WTC11 (cell line): Measurements from ENCODE around the gene SMARCD3.

Experiments used
- CBFB ChIP-seq: sonication (generic); formaldehyde crosslinking; IDR thresholded peaks from 2 replicates; pipeline ENCODE4 v1.8.1; 2022; ENCODE audit warnings: mild to moderate bottlenecking, low read depth, missing genetic modification reagents
- ETV6 ChIP-seq: sonication (generic); formaldehyde crosslinking; IDR thresholded peaks from 2 replicates; pipeline ENCODE4 v1.8.1; 2022; ENCODE audit warnings: mild to moderate bottlenecking, missing genetic modification reagents
- HMGXB4 ChIP-seq: sonication (generic); formaldehyde crosslinking; IDR thresholded peaks from 2 replicates; pipeline ENCODE4 v1.8.1; 2023; ENCODE audit warnings: mild to moderate bottlenecking, moderate library complexity, missing genetic modification reagents
- IRF2 ChIP-seq: sonication (generic); formaldehyde crosslinking; IDR thresholded peaks from 2 replicates; pipeline ENCODE4 v1.8.0; 2022; ENCODE audit warnings: low read depth, missing genetic modification reagents, borderline replicate concordance
- NR2C2 ChIP-seq: sonication (generic); formaldehyde crosslinking; IDR thresholded peaks from 2 replicates; pipeline ENCODE4 v1.8.0; 2022; ENCODE audit warnings: mild to moderate bottlenecking, missing genetic modification reagents
- NR3C1 ChIP-seq: sonication (generic); formaldehyde crosslinking; conservative IDR thresholded peaks from 2 replicates; pipeline ENCODE4 v1.8.1; 2023; ENCODE audit warnings: low read depth, mild to moderate bottlenecking, missing genetic modification reagents
- RORB ChIP-seq: fragments of 250-450 bp; sonication (Bioruptor Pico); IDR thresholded peaks from 2 replicates; pipeline ENCODE4 v1.9.0; 2021; ENCODE audit warnings: mild to moderate bottlenecking
- TF ChIP-seq, protein P1 (sequence below): fragments of 200-600 bp; IDR thresholded peaks from 2 replicates; pipeline ENCODE4 v1.8.0; 2022; ENCODE audit warnings: antibody characterized with exemption
- TF ChIP-seq, protein P2 (sequence below): sonication (generic); formaldehyde crosslinking; conservative IDR thresholded peaks from 2 replicates; pipeline ENCODE4 v1.8.1; 2022; ENCODE audit warnings: mild to moderate bottlenecking, missing genetic modification reagents
- TF ChIP-seq, protein P3 (sequence below): sonication (generic); formaldehyde crosslinking; IDR thresholded peaks from 2 replicates; pipeline ENCODE4 v1.8.1; 2023; ENCODE audit warnings: mild to moderate bottlenecking, missing genetic modification reagents, moderate library complexity
- TF ChIP-seq, protein P4 (sequence below): sonication (generic); formaldehyde crosslinking; IDR thresholded peaks from 2 replicates; pipeline ENCODE4 v1.8.1; 2023; ENCODE audit warnings: mild to moderate bottlenecking, missing genetic modification reagents
- TF ChIP-seq, protein P5 (sequence below): sonication (generic); formaldehyde crosslinking; IDR thresholded peaks from 2 replicates; pipeline ENCODE4 v1.8.0; 2022; ENCODE audit warnings: mild to moderate bottlenecking, missing genetic modification reagents

GRCh38 chr7:151210087-151210854, 38.2 kb downstream of the SMARCD3 start, which contains the start of gene H2BK1:
- TF ChIP-seq, protein P1, sequence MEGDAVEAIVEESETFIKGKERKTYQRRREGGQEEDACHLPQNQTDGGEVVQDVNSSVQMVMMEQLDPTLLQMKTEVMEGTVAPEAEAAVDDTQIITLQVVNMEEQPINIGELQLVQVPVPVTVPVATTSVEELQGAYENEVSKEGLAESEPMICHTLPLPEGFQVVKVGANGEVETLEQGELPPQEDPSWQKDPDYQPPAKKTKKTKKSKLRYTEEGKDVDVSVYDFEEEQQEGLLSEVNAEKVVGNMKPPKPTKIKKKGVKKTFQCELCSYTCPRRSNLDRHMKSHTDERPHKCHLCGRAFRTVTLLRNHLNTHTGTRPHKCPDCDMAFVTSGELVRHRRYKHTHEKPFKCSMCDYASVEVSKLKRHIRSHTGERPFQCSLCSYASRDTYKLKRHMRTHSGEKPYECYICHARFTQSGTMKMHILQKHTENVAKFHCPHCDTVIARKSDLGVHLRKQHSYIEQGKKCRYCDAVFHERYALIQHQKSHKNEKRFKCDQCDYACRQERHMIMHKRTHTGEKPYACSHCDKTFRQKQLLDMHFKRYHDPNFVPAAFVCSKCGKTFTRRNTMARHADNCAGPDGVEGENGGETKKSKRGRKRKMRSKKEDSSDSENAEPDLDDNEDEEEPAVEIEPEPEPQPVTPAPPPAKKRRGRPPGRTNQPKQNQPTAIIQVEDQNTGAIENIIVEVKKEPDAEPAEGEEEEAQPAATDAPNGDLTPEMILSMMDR = no peak
- TF ChIP-seq, protein P2, sequence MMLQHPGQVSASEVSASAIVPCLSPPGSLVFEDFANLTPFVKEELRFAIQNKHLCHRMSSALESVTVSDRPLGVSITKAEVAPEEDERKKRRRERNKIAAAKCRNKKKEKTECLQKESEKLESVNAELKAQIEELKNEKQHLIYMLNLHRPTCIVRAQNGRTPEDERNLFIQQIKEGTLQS (CRISPR knock-in tag) = no peak
- TF ChIP-seq, protein P3, sequence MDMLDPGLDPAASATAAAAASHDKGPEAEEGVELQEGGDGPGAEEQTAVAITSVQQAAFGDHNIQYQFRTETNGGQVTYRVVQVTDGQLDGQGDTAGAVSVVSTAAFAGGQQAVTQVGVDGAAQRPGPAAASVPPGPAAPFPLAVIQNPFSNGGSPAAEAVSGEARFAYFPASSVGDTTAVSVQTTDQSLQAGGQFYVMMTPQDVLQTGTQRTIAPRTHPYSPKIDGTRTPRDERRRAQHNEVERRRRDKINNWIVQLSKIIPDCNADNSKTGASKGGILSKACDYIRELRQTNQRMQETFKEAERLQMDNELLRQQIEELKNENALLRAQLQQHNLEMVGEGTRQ (CRISPR knock-in tag) = no peak
- no peak for TF ChIP-seq CBFB (CRISPR knock-in tag)
- TF ChIP-seq NR3C1 (CRISPR knock-in tag) = no peak
- no peak for TF ChIP-seq RORB (CRISPR knock-in tag)
- TF ChIP-seq ETV6 (CRISPR knock-in tag) = no peak
- TF ChIP-seq, protein P4, sequence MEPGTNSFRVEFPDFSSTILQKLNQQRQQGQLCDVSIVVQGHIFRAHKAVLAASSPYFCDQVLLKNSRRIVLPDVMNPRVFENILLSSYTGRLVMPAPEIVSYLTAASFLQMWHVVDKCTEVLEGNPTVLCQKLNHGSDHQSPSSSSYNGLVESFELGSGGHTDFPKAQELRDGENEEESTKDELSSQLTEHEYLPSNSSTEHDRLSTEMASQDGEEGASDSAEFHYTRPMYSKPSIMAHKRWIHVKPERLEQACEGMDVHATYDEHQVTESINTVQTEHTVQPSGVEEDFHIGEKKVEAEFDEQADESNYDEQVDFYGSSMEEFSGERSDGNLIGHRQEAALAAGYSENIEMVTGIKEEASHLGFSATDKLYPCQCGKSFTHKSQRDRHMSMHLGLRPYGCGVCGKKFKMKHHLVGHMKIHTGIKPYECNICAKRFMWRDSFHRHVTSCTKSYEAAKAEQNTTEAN (CRISPR knock-in tag) = no peak
- no peak for TF ChIP-seq HMGXB4
- no peak for TF ChIP-seq IRF2
- TF ChIP-seq, protein P5, sequence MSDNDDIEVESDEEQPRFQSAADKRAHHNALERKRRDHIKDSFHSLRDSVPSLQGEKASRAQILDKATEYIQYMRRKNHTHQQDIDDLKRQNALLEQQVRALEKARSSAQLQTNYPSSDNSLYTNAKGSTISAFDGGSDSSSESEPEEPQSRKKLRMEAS (CRISPR knock-in tag) = no peak
- TF ChIP-seq NR2C2 (CRISPR knock-in tag) = no peak
